Mesothelial cell of epicardium (in vitro differentiated cells): ENCODE results near the gene DDX47. TPM values are rescaled to one million over a fixed set of nuclear protein-coding genes. Genes with fewer than 3 reads are reported as not detected.
"Not testable (repeated sequence)": the region's sequence is repeated elsewhere in the genome, so short reads cannot be mapped to it uniquely, and the experiment has no call there.

Experiments used
- DNase-seq, 2 experiments: peaks; one replicate each; pipeline ENCODE4 v3.0.0; 2021; ENCODE audit warnings: low spot score in 2 of 2; ENCODE audit not compliant: unreplicated experiment in 2 of 2
- H3K27ac Mint-ChIP-seq: 2 replicates; pipeline ENCODE4 v1.8.0; 2021; ENCODE audit warnings: mixed read lengths
- H3K27me3 Mint-ChIP-seq: 2 replicates; pipeline ENCODE4 v1.8.0; 2021; ENCODE audit warnings: low read depth, mixed read lengths
- H3K36me3 Mint-ChIP-seq: 2 replicates; pipeline ENCODE4 v1.8.0; 2021; ENCODE audit warnings: mixed read lengths
- H3K4me1 Mint-ChIP-seq: 2 replicates; pipeline ENCODE4 v1.8.0; 2021; ENCODE audit warnings: mixed read lengths
- H3K4me3 Mint-ChIP-seq: 2 replicates; pipeline ENCODE4 v1.8.0; 2021; ENCODE audit warnings: mild to moderate bottlenecking, moderate library complexity, mixed read lengths
- H3K9me3 Mint-ChIP-seq: 2 replicates; pipeline ENCODE4 v1.8.0; 2021; ENCODE audit warnings: mixed read lengths
- CTCF ChIP-seq: fragments of 200-600 bp; sonication (generic); IDR thresholded peaks from one replicate; pipeline ENCODE4 v1.5.0; 2021; ENCODE audit warnings: antibody characterized with exemption; ENCODE audit not compliant: unreplicated experiment
- total RNA-seq: library from RNA; stranded (reverse); gene quantifications from 3 replicates; pipeline ENCODE4 v1.2.1, GENCODE V29; 2021

DDX47 gene
- total RNA-seq, 1 donor from 2014 or later: 70.8 TPM

- no peaks in the 10 kb centered on the region for H3K27me3 Mint-ChIP-seq
- peaks cover 33% of the 10 kb centered on the region for H3K4me1 Mint-ChIP-seq
- no peak overlapping the region for H3K4me3 Mint-ChIP-seq
- no peak for DNase-seq
- H3K27ac Mint-ChIP-seq: peak overlapping the region; percentile 41
- H3K9me3 Mint-ChIP-seq: peaks cover 5% of the 10 kb centered on the region
- TF ChIP-seq CTCF: no peak
- H3K36me3 Mint-ChIP-seq: peaks cover 4% of the 10 kb centered on the region
Measured at GRCh38 chr12:12871587-12872138, 58.5 kb downstream of the DDX47 start.

GRCh38 chr12:12872139-12872933 lies 59.2 kb downstream of the DDX47 start:
- no peak overlapping the region for H3K4me3 Mint-ChIP-seq
- H3K4me1 Mint-ChIP-seq: peaks cover 39% of the 10 kb centered on the region
- H3K9me3 Mint-ChIP-seq: peaks cover 5% of the 10 kb centered on the region
- DNase-seq: no peak
- TF ChIP-seq CTCF: no peak
- peak overlapping the region; percentile 78 for H3K27ac Mint-ChIP-seq
- peaks cover 4% of the 10 kb centered on the region for H3K36me3 Mint-ChIP-seq
- no peaks in the 10 kb centered on the region for H3K27me3 Mint-ChIP-seq

GRCh38 chr12:12872934-12873275 lies 59.8 kb downstream of the DDX47 start:
- Mint-ChIP-seq H3K4me1 (peaks cover 44% of the 10 kb centered on the region), H3K4me3 (no peak overlapping the region), H3K9me3 (peaks cover 5% of the 10 kb centered on the region), H3K27me3 (no peaks in the 10 kb centered on the region), H3K27ac (peak overlapping the region; percentile 80), H3K36me3 (peaks cover 4% of the 10 kb centered on the region)
- DNase-seq: no peak
- TF ChIP-seq CTCF: no peak

- Mint-ChIP-seq H3K27ac (no peak overlapping the region), H3K4me3 (no peak overlapping the region)
Measured at GRCh38 chr12:12874029-12874428, 60.9 kb downstream of the DDX47 start.

GRCh38 chr12:12875301-12875700 lies 62.2 kb downstream of the DDX47 start:
- H3K9me3 Mint-ChIP-seq, H3K27ac Mint-ChIP-seq, H3K36me3 Mint-ChIP-seq, DNase-seq, H3K4me3 Mint-ChIP-seq, H3K27me3 Mint-ChIP-seq: not testable (repeated sequence)
- H3K4me1 Mint-ChIP-seq: peaks cover 49% of the 10 kb centered on the region

More at GRCh38 chr12:12874029-12874428, 60.9 kb downstream of the DDX47 start:
- H3K4me1 Mint-ChIP-seq: peaks cover 47% of the 10 kb centered on the region
- no peaks in the 10 kb centered on the region for H3K27me3 Mint-ChIP-seq
- peaks cover 2% of the 10 kb centered on the region for H3K36me3 Mint-ChIP-seq
- peaks cover 5% of the 10 kb centered on the region for H3K9me3 Mint-ChIP-seq
- DNase-seq: no peak
- TF ChIP-seq CTCF: no peak

- H3K4me1 Mint-ChIP-seq: peaks cover 40% of the 10 kb centered on the region
Measured at GRCh38 chr12:12877153-12877768, 64.1 kb downstream of the DDX47 start.

More at GRCh38 chr12:12877153-12877768, 64.1 kb downstream of the DDX47 start:
- Mint-ChIP-seq H3K27ac (peak overlapping the region; percentile 44), H3K4me3 (no peak overlapping the region), H3K36me3 (peaks cover 2% of the 10 kb centered on the region), H3K27me3 (no peaks in the 10 kb centered on the region), H3K9me3 (no peaks in the 10 kb centered on the region)
- no peak for TF ChIP-seq CTCF
- DNase-seq: no peak
